NOMO-1 treated with dmso at 0.1 percent for 144 hours (cell line): ENCODE data around the gene NLRC5.
"Not testable (repeated sequence)": the region's sequence is repeated elsewhere in the genome, so short reads cannot be mapped to it uniquely, and the experiment has no call there.

Experiments
- DNase-seq: peaks from one replicate; lab custom pipeline; 2025; ENCODE audit not compliant: unreplicated experiment; lab: John Stamatoyannopoulos, UW

Gene NLRC5

GRCh38 chr16:57042157-57043111 is 53.1 kb downstream of the NLRC5 start:
- DNase-seq = peak; percentile 31

- no peak for DNase-seq
Observed at GRCh38 chr16:57043248-57043647, 53.9 kb downstream of the NLRC5 start.

GRCh38 chr16:57044931-57045693 is 55.8 kb downstream of the NLRC5 start:
- DNase-seq = no peak

GRCh38 chr16:57045694-57046381 is 56.5 kb downstream of the NLRC5 start:
- no peak for DNase-seq

GRCh38 chr16:57048095-57048494 is 58.7 kb downstream of the NLRC5 start:
- no peak for DNase-seq

- no peak for DNase-seq
Observed at GRCh38 chr16:57049678-57050077, 60.3 kb downstream of the NLRC5 start.

- no peak for DNase-seq
Observed at GRCh38 chr16:57051696-57052228, 62.4 kb downstream of the NLRC5 start.

GRCh38 chr16:57053206-57053605 is 63.8 kb downstream of the NLRC5 start:
- no peak for DNase-seq

GRCh38 chr16:57054338-57054737 is 65.0 kb downstream of the NLRC5 start:
- no peak for DNase-seq

- no peak for DNase-seq
Observed at GRCh38 chr16:57054771-57055170, 65.4 kb downstream of the NLRC5 start.

GRCh38 chr16:57055671-57056070 is 66.3 kb downstream of the NLRC5 start:
- no peak for DNase-seq

- no peak for DNase-seq
Observed at GRCh38 chr16:57058291-57058861, 69.0 kb downstream of the NLRC5 start.

- no peak for DNase-seq
Observed at GRCh38 chr16:57060323-57061083, 71.1 kb downstream of the NLRC5 start.

GRCh38 chr16:57061084-57061905 is 71.9 kb downstream of the NLRC5 start:
- no peak for DNase-seq

- no peak for DNase-seq
Observed at GRCh38 chr16:57062329-57062728, 73.0 kb downstream of the NLRC5 start.

- DNase-seq = not testable (repeated sequence)
Observed at GRCh38 chr16:57063189-57063588, 73.8 kb downstream of the NLRC5 start.

- DNase-seq = no peak
Observed at GRCh38 chr16:57064995-57065394, 75.6 kb downstream of the NLRC5 start.

GRCh38 chr16:57066625-57067024 is 77.3 kb downstream of the NLRC5 start:
- DNase-seq = no peak

- no peak for DNase-seq
Observed at GRCh38 chr16:57067347-57067746, 78.0 kb downstream of the NLRC5 start.
